Right lobe of liver (tissue), 6 donors: Measurements from ENCODE around the gene GRM7. TPM values are rescaled to one million over a fixed set of nuclear protein-coding genes. Genes with fewer than 3 reads are reported as not detected.

Experiments
- ATAC-seq, 4 donors: fragments of 200-7000 bp; cut with Tn5 transposase; one replicate each; pipeline ENCODE4 v1.9.1; 2020; ENCODE audit warnings: mild to moderate bottlenecking in 4 of 4, moderate library complexity in 4 of 4
- DNase-seq, 3 donors: peaks; one replicate each; pipeline ENCODE4 v3.0.0-alpha.2; 2020
- H3K27ac ChIP-seq, 3 donors: fragments of 200-600 bp; one replicate each; pipeline ENCODE4 v1.8.0; 2022
- H3K27me3 ChIP-seq, 2 donors: fragments of 200-600 bp; one replicate each; pipeline ENCODE4 v1.8.0; 2022
- H3K36me3 ChIP-seq, 4 donors: fragments of 200-600 bp; sonication (generic) in 1 of 4; one replicate each; pipeline versions ENCODE4 v1.5.1 to v1.8.0; 2017 to 2022; ENCODE audit warnings: control low read depth in 1 of 4
- H3K4me1 ChIP-seq, 4 donors: fragments of 200-600 bp; sonication (generic) in 1 of 4; one replicate each; pipeline versions ENCODE4 v1.5.1 to v1.8.0; 2017 to 2022; ENCODE audit warnings: control low read depth in 1 of 4
- H3K4me3 ChIP-seq, 3 donors: fragments of 200-600 bp; one replicate each; pipeline ENCODE4 v1.8.0; 2022
- H3K9me3 ChIP-seq, 4 donors: fragments of 200-600 bp; sonication (generic) in 1 of 4; one replicate each; pipeline versions ENCODE4 v1.5.1 to v1.8.0; 2017 to 2022; ENCODE audit warnings: control low read depth in 1 of 4
- CTCF ChIP-seq, 4 donors: fragments of 200-600 bp in 3 of 4; fragments of 450-650 bp in 1 of 4; IDR thresholded peaks; one replicate each; pipeline versions ENCODE4 v1.5.1 to v1.8.0; 2016 to 2022; ENCODE audit warnings: antibody characterized with exemption in 4 of 4, mild to moderate bottlenecking in 2 of 4
- POLR2A ChIP-seq: fragments of 450-650 bp; IDR thresholded peaks from one replicate; pipeline ENCODE4 v1.6.1; 2017; ENCODE audit warnings: antibody characterized with exemption, mild to moderate bottlenecking
- WGBS: methylation state at CpG from one replicate; pipeline ENCODE4 v1.1.6; 2018; ENCODE audit warnings: low coverage, low lambda C conversion rate; ENCODE audit not compliant: insufficient coverage; ENCODE audit errors: missing lambda C conversion rate; 5-methylcytosine and 5-hydroxymethylcytosine counted together
- intact Hi-C, 2 donors: fragments of 100-400 bp; cut with DNase I; formaldehyde crosslinking; loops; one replicate each; pipeline versions ENCODE4 v1.11.2 to v1.14.1; 2022
- total RNA-seq, 6 experiments: library from RNA; depleted of rRNA in 2 of 6; stranded (reverse); fragments of >200 nt in 2 of 6; fragmentation: NEBNext Ultra II Directional in 3 of 6; extraction: Animal tissue kit (Norgen Biotek cat#: 25700) in 3 of 6; gene quantifications; one replicate each; pipeline versions ENCODE4 v1.1.0 to v1.2.4, GENCODE V29; 2016 to 2023
- donor health status: DM: no; HTN: yes; CAD: no.
- donor health status: DM: no; HTN: no; CAD: no.
- donor health status: DM: no; HTN: no; CAD: no.
- donor health status: DM: no; HTN: yes; CAD: no.
- donor health status: DM: no; HTN: yes; CAD: no.

Gene GRM7
- total RNA-seq, 6 experiments from 2014 or later, result 0.20 to 0.56 TPM; not detected in 4

- DNase-seq, result no peak
- TF ChIP-seq POLR2A (no peak), CTCF (IDR thresholded peaks at IDR 0.05) (no peak)
- no peaks in the 10 kb centered on the region for H3K27me3 ChIP-seq
- H3K36me3 ChIP-seq, result no peaks in the 10 kb centered on the region
- ATAC-seq, result peak; percentile 46 to 80 (median 66)
- peaks cover 0 to 20% (median 10%) of the 10 kb centered on the region in 4 donors for H3K4me1 ChIP-seq
- 25% methylated on average over 1 of the region's 1 CpG for WGBS
- intact Hi-C loops, result no loop called here
- peak overlapping the region in 1 of 3 donors; percentile 48 for H3K27ac ChIP-seq
- H3K9me3 ChIP-seq, result no peaks in the 10 kb centered on the region
- no peak overlapping the region for H3K4me3 ChIP-seq
Measured at GRCh38 chr3:7650466-7650865, 789.6 kb downstream of the GRM7 start.

GRCh38 chr3:7651274-7651673 lies 790.4 kb downstream of the GRM7 start:
- intact Hi-C loops, result no loop called here
- no peak for ATAC-seq
- Histone ChIP-seq H3K36me3 (no peaks in the 10 kb centered on the region), H3K27me3 (no peaks in the 10 kb centered on the region), H3K9me3 (no peaks in the 10 kb centered on the region), H3K4me1 (peaks cover 0 to 20% (median 10%) of the 10 kb centered on the region in 4 donors), H3K4me3 (no peak overlapping the region), H3K27ac (peak overlapping the region in 1 of 3 donors; percentile 48)
- TF ChIP-seq POLR2A, result no peak
- TF ChIP-seq CTCF (IDR thresholded peaks at IDR 0.05), result no peak
- 77% methylated on average over 2 of the region's 2 CpGs for WGBS
- no peak for DNase-seq

- WGBS, result 53% methylated on average over 4 of the region's 4 CpGs
- TF ChIP-seq POLR2A, result no peak
- no peak for TF ChIP-seq CTCF (IDR thresholded peaks at IDR 0.05)
- H3K27ac ChIP-seq, result no peak overlapping the region
- ATAC-seq (no peak), DNase-seq (no peak)
- H3K36me3 ChIP-seq, result no peaks in the 10 kb centered on the region
- H3K4me3 ChIP-seq, result no peak overlapping the region
- no peaks in the 10 kb centered on the region for H3K9me3 ChIP-seq
- intact Hi-C loops, result no loop called here
- no peaks in the 10 kb centered on the region for H3K4me1 ChIP-seq
- H3K27me3 ChIP-seq, result no peaks in the 10 kb centered on the region
Measured at GRCh38 chr3:7657214-7658112, 796.5 kb downstream of the GRM7 start.

- Histone ChIP-seq H3K9me3 (no peaks in the 10 kb centered on the region), H3K4me3 (no peak overlapping the region), H3K36me3 (no peaks in the 10 kb centered on the region), H3K27ac (no peak overlapping the region), H3K27me3 (no peaks in the 10 kb centered on the region), H3K4me1 (no peaks in the 10 kb centered on the region)
- intact Hi-C loops, result no loop called here
- 73% methylated on average over 3 of the region's 3 CpGs for WGBS
- DNase-seq (no peak), ATAC-seq (no peak)
- no peak for TF ChIP-seq POLR2A
- TF ChIP-seq CTCF (IDR thresholded peaks at IDR 0.05), result no peak
Measured at GRCh38 chr3:7658294-7658693, 797.4 kb downstream of the GRM7 start.
